ENCODE data around the gene DUSP3.
"Not testable (repeated sequence)": the region's sequence is repeated elsewhere in the genome, so short reads cannot be mapped to it uniquely, and the experiment has no call there.

The DUSP3 gene

GRCh38 chr17:43800736-43801135 is 22.0 kb upstream of the DUSP3 start:
- Histone ChIP-seq H3K27ac (no peak overlapping the region), H3K4me3 (ENCODE audit: low read depth, low read length) (no peak overlapping the region), H3K36me3 (replicated peaks) (peaks cover 3% of the 10 kb centered on the region), H3K27me3 (replicated peaks) (no peaks in the 10 kb centered on the region)
- DNase-seq, result no peak
- no peak for TF ChIP-seq CTCF (IDR thresholded peaks at IDR 0.05; ENCODE audit: low read depth, low read length, missing control alignments)
- in situ Hi-C loops (cut with HindIII; ENCODE audit: low pct_ligation_motif_present, low sequenced_read_pairs), result no loop called here

GRCh38 chr17:43799047-43799446 is 20.3 kb upstream of the DUSP3 start:
- in situ Hi-C loops (cut with HindIII; ENCODE audit: low pct_ligation_motif_present, low sequenced_read_pairs), result no loop called here

GRCh38 chr17:43798024-43798423 is 19.2 kb upstream of the DUSP3 start:
- H3K27ac ChIP-seq; H3K36me3 ChIP-seq (replicated peaks); H3K27me3 ChIP-seq (replicated peaks); H3K4me3 ChIP-seq (ENCODE audit: low read depth, low read length); in situ Hi-C loops (cut with HindIII; ENCODE audit: low pct_ligation_motif_present, low sequenced_read_pairs); DNase-seq: not testable (repeated sequence)

More at GRCh38 chr17:43799047-43799446, 20.3 kb upstream of the DUSP3 start:
- no peak overlapping the region for H3K27ac ChIP-seq
- no peaks in the 10 kb centered on the region for H3K27me3 ChIP-seq (replicated peaks)
- no peak overlapping the region for H3K4me3 ChIP-seq (ENCODE audit: low read depth, low read length)
- no peak for DNase-seq
- H3K36me3 ChIP-seq (replicated peaks), result peaks cover 3% of the 10 kb centered on the region
- no peak for TF ChIP-seq CTCF (IDR thresholded peaks at IDR 0.05; ENCODE audit: low read depth, low read length, missing control alignments)

GRCh38 chr17:43792668-43793067 is 13.9 kb upstream of the DUSP3 start:
- H3K4me3 ChIP-seq (ENCODE audit: low read depth, low read length); H3K36me3 ChIP-seq (replicated peaks); in situ Hi-C loops (cut with HindIII; ENCODE audit: low pct_ligation_motif_present, low sequenced_read_pairs); DNase-seq; H3K27me3 ChIP-seq (replicated peaks); H3K27ac ChIP-seq: not testable (repeated sequence)

- DNase-seq, result peak; percentile 31
- no peak for TF ChIP-seq CTCF (IDR thresholded peaks at IDR 0.05; ENCODE audit: low read depth, low read length, missing control alignments)
- in situ Hi-C loops (cut with HindIII; ENCODE audit: low pct_ligation_motif_present, low sequenced_read_pairs), result no loop called here
- Histone ChIP-seq H3K36me3 (replicated peaks) (no peaks in the 10 kb centered on the region), H3K27me3 (replicated peaks) (no peaks in the 10 kb centered on the region), H3K4me3 (ENCODE audit: low read depth, low read length) (no peak overlapping the region), H3K27ac (no peak overlapping the region)
Observed at GRCh38 chr17:43791589-43791988, 12.8 kb upstream of the DUSP3 start.

GRCh38 chr17:43790311-43790940 is 11.6 kb upstream of the DUSP3 start:
- no peak overlapping the region for H3K4me3 ChIP-seq (ENCODE audit: low read depth, low read length)
- DNase-seq, result no peak
- H3K27me3 ChIP-seq (replicated peaks), result no peaks in the 10 kb centered on the region
- H3K36me3 ChIP-seq (replicated peaks), result no peaks in the 10 kb centered on the region
- peak; percentile 55 for TF ChIP-seq CTCF (IDR thresholded peaks at IDR 0.05; ENCODE audit: low read depth, low read length, missing control alignments)
- in situ Hi-C loops (cut with HindIII; ENCODE audit: low pct_ligation_motif_present, low sequenced_read_pairs), result no loop called here
- no peak overlapping the region for H3K27ac ChIP-seq

- no peak for DNase-seq
- no peak for TF ChIP-seq CTCF (IDR thresholded peaks at IDR 0.05; ENCODE audit: low read depth, low read length, missing control alignments)
- Histone ChIP-seq H3K27me3 (replicated peaks) (no peaks in the 10 kb centered on the region), H3K27ac (no peak overlapping the region), H3K4me3 (ENCODE audit: low read depth, low read length) (no peak overlapping the region), H3K36me3 (replicated peaks) (no peaks in the 10 kb centered on the region)
- in situ Hi-C loops (cut with HindIII; ENCODE audit: low pct_ligation_motif_present, low sequenced_read_pairs), result no loop called here
Observed at GRCh38 chr17:43789482-43789881, 10.7 kb upstream of the DUSP3 start.
